A549 (cell line): ENCODE measurements around the gene PPP1R12C.

Experiments used
- CTCF ChIP-seq: fragments of >200 bp; sonication (Bioruptor Twin); formaldehyde crosslinking; IDR thresholded peaks from 3 replicates; pipeline ENCODE4 v1.5.1; 2016
- RAD21 ChIP-seq, 2 experiments: fragments of >200 bp in 1 of 2; sonication (Bioruptor Twin) in 1 of 2; formaldehyde crosslinking in 1 of 2; IDR thresholded peaks in 1 of 2; conservative IDR thresholded peaks in 1 of 2; 2 replicates in 1 of 2; 3 replicates in 1 of 2; pipeline ENCODE4 v1.6.1; 2012 to 2018; ENCODE audit warnings: inconsistent platforms in 1 of 2
- SMC3 ChIP-seq: fragments of >200 bp; sonication (Bioruptor Twin); formaldehyde crosslinking; IDR thresholded peaks from 3 replicates; pipeline ENCODE4 v1.6.1; 2018; ENCODE audit warnings: inconsistent platforms

- TF ChIP-seq SMC3 (no peak), CTCF (no peak), RAD21 (conservative IDR thresholded peaks at IDR 0.05 in 1 of 2, IDR thresholded peaks at IDR 0.05 in 1 of 2) (no peak)
Measured at GRCh38 chr19:55106591-55106990, 10.8 kb downstream of the PPP1R12C start.
